Thyroid gland (tissue), 4 donors: ENCODE results near the gene MAP3K6.

Experiments used
- CTCF ChIP-seq, 6 experiments: fragments of 200-600 bp in 3 of 6; fragments of 450-650 bp in 3 of 6; sonication (generic) in 3 of 6; IDR thresholded peaks; one replicate each; pipeline ENCODE4 v1.5.1; 2016 to 2019; ENCODE audit warnings: antibody characterized with exemption in 6 of 6, mild to moderate bottlenecking in 2 of 6, inconsistent platforms in 1 of 6, moderate library complexity in 1 of 6
- POLR2A ChIP-seq, 2 donors: fragments of 450-650 bp; IDR thresholded peaks; one replicate each; pipeline ENCODE4 v1.6.1; 2017; ENCODE audit warnings: antibody characterized with exemption in 2 of 2, mild to moderate bottlenecking in 2 of 2, moderate library complexity in 1 of 2

- TF ChIP-seq POLR2A (IDR thresholded peaks at IDR 0.05) (no peak), CTCF (IDR thresholded peaks at IDR 0.05) (no peak)
Observed at GRCh38 chr1:27322569-27323240, 44.1 kb downstream of the MAP3K6 start.
